GM18873 (cell line): Measurements from ENCODE around the gene RSRC2.
"Not testable (repeated sequence)": the region's sequence is repeated elsewhere in the genome, so short reads cannot be mapped to it uniquely, and the experiment has no call there.

Experiments
- ATAC-seq: cut with Tn5 transposase; IDR thresholded peaks from one replicate; pipeline ENCODE4 v1.9.1; 2021; ENCODE audit warnings: mild to moderate bottlenecking, moderate library complexity, moderate number of reproducible peaks; ENCODE audit not compliant: unreplicated experiment, low FRiP score

RSRC2 gene

GRCh38 chr12:122487807-122488206 is 38.9 kb downstream of the RSRC2 start:
- not testable (repeated sequence) for ATAC-seq

GRCh38 chr12:122486805-122487426 is 39.8 kb downstream of the RSRC2 start:
- ATAC-seq: no peak

- ATAC-seq: not testable (repeated sequence)
These were observed 40.4 kb downstream of the RSRC2 start for GRCh38 chr12:122486360-122486759.

GRCh38 chr12:122484385-122484784 is 42.4 kb downstream of the RSRC2 start:
- ATAC-seq: not testable (repeated sequence)

- ATAC-seq: no peak
These were observed 42.8 kb downstream of the RSRC2 start for GRCh38 chr12:122483969-122484368.

GRCh38 chr12:122481861-122482260 is 44.9 kb downstream of the RSRC2 start:
- ATAC-seq: no peak

GRCh38 chr12:122480753-122481152 is 46.0 kb downstream of the RSRC2 start:
- no peak for ATAC-seq

- ATAC-seq: no peak
These were observed 52.4 kb downstream of the RSRC2 start for GRCh38 chr12:122474324-122474716.

GRCh38 chr12:122473543-122474323 is 53.0 kb downstream of the RSRC2 start:
- ATAC-seq: no peak

GRCh38 chr12:122471324-122472226 is 55.2 kb downstream of the RSRC2 start:
- ATAC-seq: no peak

- ATAC-seq: not testable (repeated sequence)
These were observed 56.2 kb downstream of the RSRC2 start for GRCh38 chr12:122470576-122470975.

- ATAC-seq: not testable (repeated sequence)
These were observed 56.9 kb downstream of the RSRC2 start for GRCh38 chr12:122469856-122470255.

- no peak for ATAC-seq
These were observed 58.8 kb downstream of the RSRC2 start for GRCh38 chr12:122467983-122468382.

GRCh38 chr12:122464317-122465042 is 62.3 kb downstream of the RSRC2 start:
- not testable (repeated sequence) for ATAC-seq

- no peak for ATAC-seq
These were observed 66.1 kb downstream of the RSRC2 start for GRCh38 chr12:122460641-122461040.

GRCh38 chr12:122460061-122460460 is 66.7 kb downstream of the RSRC2 start:
- ATAC-seq: no peak

GRCh38 chr12:122459211-122459610 is 67.5 kb downstream of the RSRC2 start:
- no peak for ATAC-seq

- no peak for ATAC-seq
These were observed 68.4 kb downstream of the RSRC2 start for GRCh38 chr12:122458105-122459035.

GRCh38 chr12:122457627-122458026 is 69.1 kb downstream of the RSRC2 start:
- ATAC-seq: no peak
